K562 (cell line): Measurements from ENCODE around the gene CAPRIN1. TPM values are rescaled to one million over a fixed set of nuclear protein-coding genes. Genes with fewer than 3 reads are reported as not detected.

Source experiments
- BRF1 ChIP-seq: IDR thresholded peaks from 3 replicates; pipeline ENCODE4 v1.6.1; 2011; ENCODE audit warnings: borderline replicate concordance, mild to moderate bottlenecking; ENCODE audit not compliant: insufficient read length; ENCODE audit errors: extremely low read depth
- CBFA2T2 ChIP-seq: fragments of 450-650 bp; conservative IDR thresholded peaks from 2 replicates; pipeline ENCODE4 v1.6.1; 2017; ENCODE audit warnings: mild to moderate bottlenecking
- CBFA2T3 ChIP-seq: fragments of 450-650 bp; IDR thresholded peaks from 2 replicates; pipeline ENCODE4 v1.6.1; 2017
- CBX3 ChIP-seq, 2 experiments: IDR thresholded peaks; 1 replicate in 1 of 2; 2 replicates in 1 of 2; pipeline ENCODE4 v1.6.1; 2012; ENCODE audit warnings: inconsistent platforms in 2 of 2, low read length in 2 of 2, borderline replicate concordance in 1 of 2, control low read depth in 1 of 2
- ETV5 ChIP-seq: sonication (generic); formaldehyde crosslinking; IDR thresholded peaks from 2 replicates; pipeline ENCODE4 v1.4.0; 2020; ENCODE audit warnings: low read depth, mild to moderate bottlenecking, missing genetic modification reagents
- GABPB1 ChIP-seq: sonication (generic); formaldehyde crosslinking; IDR thresholded peaks from 2 replicates; pipeline ENCODE4 v1.8.0; 2022; ENCODE audit warnings: mild to moderate bottlenecking, missing genetic modification reagents
- HNRNPH1 ChIP-seq: fragments of 200-400 bp; formaldehyde crosslinking; optimal IDR thresholded peaks from 2 replicates; pipeline ENCODE3; 2017; ENCODE audit warnings: low read depth, mild to moderate bottlenecking, low read length, moderate library complexity
- LARP7 ChIP-seq: fragments of 450-650 bp; IDR thresholded peaks from 2 replicates; pipeline ENCODE4 v1.6.1; 2016
- NONO ChIP-seq, 2 experiments: fragments of 200-400 bp in 1 of 2; fragments of 450-650 bp in 1 of 2; formaldehyde crosslinking in 1 of 2; IDR thresholded peaks; 2 replicates each; pipeline ENCODE4 v1.6.1; 2017; ENCODE audit warnings: low read depth in 2 of 2, mild to moderate bottlenecking in 2 of 2, moderate library complexity in 2 of 2, low read length in 1 of 2
- POLR2AphosphoS2 ChIP-seq: IDR thresholded peaks from 2 replicates; pipeline ENCODE4 v1.6.1; 2012; ENCODE audit warnings: low read length, improper control_type of control experiment
- SOX6 ChIP-seq: fragments of 450-650 bp; IDR thresholded peaks from 2 replicates; pipeline ENCODE4 v1.6.1; 2014; ENCODE audit warnings: mild to moderate bottlenecking
- TEAD4 ChIP-seq, 2 experiments: sonication (generic) in 1 of 2; formaldehyde crosslinking in 1 of 2; IDR thresholded peaks; 2 replicates each; pipeline versions ENCODE4 v1.6.1 to v1.8.0; 2012 to 2022; ENCODE audit warnings: borderline replicate concordance in 1 of 2, inconsistent platforms in 1 of 2, low read length in 1 of 2, mild to moderate bottlenecking in 1 of 2, missing genetic modification reagents in 1 of 2
- ZNF175 ChIP-seq: fragments of 200-800 bp; sonication (Bioruptor generic); IDR thresholded peaks from 2 replicates; pipeline ENCODE4 v1.6.1; 2016; ENCODE audit warnings: low read depth, mild to moderate bottlenecking, missing genetic modification characterization, missing compliant biosample characterization
- polyA plus RNA-seq, 8 experiments: library from polyadenylated mRNA; depleted of rRNA in 4 of 8; stranded (reverse) in 5 of 8; unstranded in 3 of 8; fragments of >200 nt; fragmentation: Nextera tagmentation in 2 of 8; fragmentation: Illumina TruSeq in 1 of 8; extraction: Ambion mirVana in 2 of 8; extraction: Trizol in 1 of 8; gene quantifications; 2 replicates each; pipeline versions ENCODE4 v1.2.1 to v1.2.3, GENCODE V29; 2011 to 2014; ENCODE audit warnings: inconsistent platforms in 1 of 8, missing spikeins in 1 of 8
- total RNA-seq, 7 experiments: library from RNA; depleted of rRNA in 6 of 7; stranded (reverse); fragments of >200 nt in 6 of 7; fragmentation: Illumina TruSeq in 2 of 7; extraction: Trizol in 2 of 7; gene quantifications; 2 replicates each; pipeline versions ENCODE4 v1.2.1 to v1.2.3, GENCODE V29; 2011 to 2021; ENCODE audit warnings: low replicate concordance in 1 of 7
- TF ChIP-seq, protein P1 (sequence below): fragments of 250-450 bp; sonication (Bioruptor Pico); IDR thresholded peaks from 2 replicates; pipeline ENCODE4 v1.5.0; 2021; ENCODE audit warnings: mild to moderate bottlenecking, moderate library complexity
- TF ChIP-seq, protein P2 (sequence below): sonication (generic); formaldehyde crosslinking; IDR thresholded peaks from 2 replicates; pipeline ENCODE4 v1.8.0; 2022; ENCODE audit warnings: mild to moderate bottlenecking, low read depth, missing genetic modification reagents
- TF ChIP-seq, protein P3 (sequence below): fragments of 450-650 bp; IDR thresholded peaks from 2 replicates; pipeline ENCODE4 v1.6.1; 2017; ENCODE audit warnings: mild to moderate bottlenecking, moderate library complexity

The CAPRIN1 gene
- total and polyA plus RNA-seq, 9 of the 15 experiments (the other 6 are each of a cell fraction or from before 2014, with no cell fraction given), result 49.6 to 271 (median 244) TPM

DNA sequence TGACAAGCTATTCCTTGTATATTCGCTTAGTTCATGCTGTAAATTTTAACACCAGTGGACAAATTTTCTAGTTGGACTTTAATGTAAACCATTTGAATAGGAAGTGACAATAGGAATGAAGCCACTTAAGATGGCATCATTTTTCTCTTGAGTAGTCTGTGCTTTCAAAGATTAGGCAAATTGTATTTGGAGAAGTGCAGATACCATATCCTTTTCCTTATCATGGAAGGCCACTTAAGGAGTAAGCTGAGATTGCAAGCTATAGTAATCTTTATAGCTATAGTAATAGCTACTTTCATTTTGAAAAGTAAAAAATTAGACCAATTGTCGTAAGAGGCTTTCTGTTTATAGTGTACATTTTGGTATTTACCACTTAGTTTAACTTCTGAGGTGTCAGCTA lies 12.8 kb downstream of the CAPRIN1 start (continued):
- TF ChIP-seq, protein P1, sequence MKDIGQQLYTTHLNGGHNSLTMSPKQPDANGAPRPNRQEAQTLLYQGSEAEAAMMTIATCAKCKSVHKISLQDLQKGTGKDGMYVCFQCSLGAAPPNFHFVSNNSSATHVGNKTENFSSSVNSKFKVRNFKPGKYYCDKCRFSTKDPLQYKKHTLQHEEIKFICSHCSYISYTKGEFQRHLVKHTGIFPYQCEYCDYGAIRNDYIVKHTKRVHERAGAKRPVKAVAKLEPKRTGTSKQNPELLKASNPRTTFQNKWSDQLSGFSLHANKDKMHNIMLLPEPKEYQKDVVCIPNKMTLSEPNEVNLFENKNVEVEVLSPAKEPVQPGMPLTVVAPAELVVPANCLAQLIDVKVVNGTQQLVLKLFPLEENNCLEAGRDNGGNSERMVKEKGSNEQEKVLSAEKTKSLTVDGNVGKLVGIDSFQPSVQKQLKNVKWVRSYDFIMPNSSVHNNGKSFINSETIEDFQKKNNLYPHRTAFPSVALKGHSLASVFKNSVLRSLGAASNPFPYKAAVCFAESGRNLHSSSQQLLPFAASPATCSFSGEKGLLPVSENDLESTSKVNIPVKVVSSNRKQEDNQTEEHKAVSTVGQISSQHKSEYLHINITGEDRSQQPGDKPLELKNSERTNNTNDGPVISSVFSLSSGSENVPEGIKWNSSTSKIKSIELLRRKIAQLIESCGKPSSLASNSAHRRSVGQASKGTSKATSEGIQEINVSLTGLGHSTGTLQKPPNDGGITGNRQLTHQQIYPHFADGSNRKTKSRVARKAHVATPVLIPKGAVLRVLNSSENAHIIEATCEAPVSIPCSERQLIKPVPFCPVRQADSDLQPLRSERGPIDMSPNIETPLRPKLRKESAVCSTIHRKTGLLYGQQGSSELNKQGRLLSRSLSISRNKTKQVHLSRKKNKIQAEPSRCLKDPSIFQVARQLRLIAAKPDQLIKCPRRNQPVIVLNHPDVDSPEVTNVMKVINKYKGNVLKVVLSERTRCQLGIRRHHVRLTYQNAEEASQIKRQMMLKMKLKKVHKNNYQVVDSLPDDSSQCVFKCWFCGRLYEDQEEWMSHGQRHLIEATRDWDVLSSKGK (CRISPR knock-in tag), result no peak
- TF ChIP-seq SOX6 (0 out of 2 replicates have a peak, but pooled peaks have one; percentile 25), TEAD4 (IDR thresholded peaks at IDR 0.05; ENCODE audit: low read length) (peak; percentile 74), TEAD4 (CRISPR knock-in tag; IDR thresholded peaks at IDR 0.05; ENCODE audit: borderline replicate concordance) (no peak), BRF1 (no peak), POLR2AphosphoS2 (no peak), ETV5 (CRISPR knock-in tag) (no peak), ZNF175 (CRISPR knock-in tag) (0 out of 2 replicates have a peak, but pooled peaks have one; percentile 34), LARP7 (no peak), GABPB1 (CRISPR knock-in tag) (no peak), CBFA2T3 (peak; percentile 76), CBX3 (IDR thresholded peaks at IDR 0.05; ENCODE audit: borderline replicate concordance in 1 of 2, low read length in 2 of 2) (no peak), HNRNPH1 (no peak), CBFA2T2 (peak; percentile 42), NONO (IDR thresholded peaks at IDR 0.05; ENCODE audit: low read depth in 2 of 2, low read length in 1 of 2) (no peak)
- TF ChIP-seq, protein P2, sequence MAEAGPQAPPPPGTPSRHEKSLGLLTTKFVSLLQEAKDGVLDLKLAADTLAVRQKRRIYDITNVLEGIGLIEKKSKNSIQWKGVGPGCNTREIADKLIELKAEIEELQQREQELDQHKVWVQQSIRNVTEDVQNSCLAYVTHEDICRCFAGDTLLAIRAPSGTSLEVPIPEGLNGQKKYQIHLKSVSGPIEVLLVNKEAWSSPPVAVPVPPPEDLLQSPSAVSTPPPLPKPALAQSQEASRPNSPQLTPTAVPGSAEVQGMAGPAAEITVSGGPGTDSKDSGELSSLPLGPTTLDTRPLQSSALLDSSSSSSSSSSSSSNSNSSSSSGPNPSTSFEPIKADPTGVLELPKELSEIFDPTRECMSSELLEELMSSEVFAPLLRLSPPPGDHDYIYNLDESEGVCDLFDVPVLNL (CRISPR knock-in tag), result no peak
- TF ChIP-seq, protein P3, sequence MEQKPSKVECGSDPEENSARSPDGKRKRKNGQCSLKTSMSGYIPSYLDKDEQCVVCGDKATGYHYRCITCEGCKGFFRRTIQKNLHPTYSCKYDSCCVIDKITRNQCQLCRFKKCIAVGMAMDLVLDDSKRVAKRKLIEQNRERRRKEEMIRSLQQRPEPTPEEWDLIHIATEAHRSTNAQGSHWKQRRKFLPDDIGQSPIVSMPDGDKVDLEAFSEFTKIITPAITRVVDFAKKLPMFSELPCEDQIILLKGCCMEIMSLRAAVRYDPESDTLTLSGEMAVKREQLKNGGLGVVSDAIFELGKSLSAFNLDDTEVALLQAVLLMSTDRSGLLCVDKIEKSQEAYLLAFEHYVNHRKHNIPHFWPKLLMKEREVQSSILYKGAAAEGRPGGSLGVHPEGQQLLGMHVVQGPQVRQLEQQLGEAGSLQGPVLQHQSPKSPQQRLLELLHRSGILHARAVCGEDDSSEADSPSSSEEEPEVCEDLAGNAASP, result no peak
